HG03066 (cell line): ENCODE results near the gene GABARAP.

Source experiments
- ATAC-seq: cut with Tn5 transposase; IDR thresholded peaks from one replicate; pipeline ENCODE4 v1.9.1; 2021; ENCODE audit warnings: low read depth; ENCODE audit not compliant: unreplicated experiment

Gene GABARAP

DNA sequence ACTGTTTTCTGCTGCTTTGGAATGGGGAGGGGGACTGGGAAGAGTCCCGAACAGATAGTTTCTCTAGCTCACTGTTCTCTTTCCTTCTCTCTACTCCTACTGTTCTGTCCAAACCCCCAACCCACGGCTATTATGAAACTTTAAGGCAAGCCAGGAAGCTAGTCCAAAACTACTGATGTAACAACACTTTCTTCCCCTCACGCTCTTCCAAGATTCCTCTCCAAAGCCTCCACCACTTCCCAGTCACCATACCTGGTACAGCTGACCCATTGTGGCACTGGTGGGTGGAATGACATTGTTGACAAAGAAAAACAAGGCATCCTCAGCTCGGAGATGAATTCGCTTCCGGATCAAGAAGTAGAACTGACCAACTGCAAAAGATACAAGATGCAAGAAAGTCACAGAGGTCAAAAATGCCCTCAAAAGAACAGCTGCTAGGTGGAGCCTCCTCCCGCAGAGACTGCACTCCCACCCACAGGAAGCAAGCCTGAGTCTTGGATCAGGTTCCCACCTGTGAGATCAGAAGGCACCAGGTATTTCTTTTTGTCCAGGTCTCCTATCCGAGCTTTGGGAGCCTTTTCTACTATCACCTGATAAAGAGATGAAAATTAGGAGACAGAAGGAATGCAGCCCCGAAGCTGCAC is 1.0 kb downstream of the GABARAP start:
- ATAC-seq = no peak

DNA sequence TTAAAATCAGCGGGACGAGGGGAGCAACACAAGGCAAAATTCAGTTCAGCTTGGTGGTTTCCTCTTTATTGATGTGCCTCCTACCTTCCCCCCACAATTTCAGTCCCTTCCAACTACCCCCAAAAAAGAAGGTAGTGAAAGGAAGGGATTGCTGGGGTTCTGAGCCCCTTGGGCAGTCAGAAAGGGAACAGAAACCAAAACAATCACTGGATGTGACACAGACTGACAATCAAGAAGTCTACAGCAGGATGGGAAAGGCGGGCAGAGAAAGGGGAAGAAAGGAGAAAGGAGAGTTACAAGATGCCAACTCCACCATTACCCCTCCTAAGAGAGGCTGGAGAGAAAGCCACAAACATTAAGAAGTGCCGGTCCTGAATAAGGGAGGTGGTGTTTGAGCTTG is 1.9 kb downstream of the GABARAP start:
- ATAC-seq = no peak

DNA sequence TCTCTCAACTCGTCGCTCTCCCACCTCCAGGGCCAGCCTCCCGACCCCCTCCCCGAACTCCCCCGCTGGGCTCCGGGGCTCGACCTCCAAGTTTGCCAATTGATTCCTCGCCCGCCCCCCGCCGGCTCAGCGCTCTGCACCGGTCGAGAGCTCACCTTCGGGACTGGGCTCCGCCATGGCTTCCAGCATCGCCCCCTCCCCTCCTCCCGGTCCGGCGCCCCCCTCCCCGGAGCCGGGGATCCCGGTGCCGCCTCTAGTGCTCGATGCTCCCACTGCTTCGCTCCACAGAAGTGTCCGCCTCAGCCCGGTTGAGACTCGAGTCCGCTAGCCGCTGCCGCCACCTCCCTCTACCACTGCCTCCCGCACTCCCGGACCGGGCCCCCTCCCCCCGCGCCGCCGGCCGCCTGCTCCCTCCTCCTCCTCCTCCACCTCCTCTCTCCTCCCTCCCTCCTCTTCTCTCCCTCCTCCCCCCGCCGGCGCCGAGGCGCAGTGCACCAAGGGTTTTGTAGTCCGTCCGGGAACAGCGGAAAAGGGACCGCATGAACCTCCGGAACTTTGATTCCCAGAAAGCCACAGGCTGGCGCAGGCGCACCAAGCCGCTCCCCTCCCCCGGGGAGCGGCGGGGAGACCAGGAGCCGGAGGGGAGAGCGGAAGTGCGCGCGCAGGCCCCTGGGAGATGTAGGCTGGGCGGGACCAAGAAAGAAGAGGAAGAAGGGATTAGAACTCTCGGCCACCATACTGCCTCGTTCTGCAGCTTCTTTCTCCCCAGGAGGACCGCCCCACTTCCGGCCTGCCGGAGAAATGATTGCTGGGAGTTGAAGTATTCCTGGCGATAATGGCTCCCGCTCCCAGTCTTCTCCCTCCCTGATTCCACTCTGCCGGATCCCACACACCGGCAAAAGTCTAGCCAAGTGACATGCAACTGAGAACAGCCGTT is 2.9 kb downstream of the GABARAP start, which contains the start of gene PHF23:
Gene PHF23, minus strand, starts transcription at position 367 of the 937 bp plus-strand sequence. Its CDS starts 178 bp downstream, at position 189.
- peak; percentile 46 for ATAC-seq

- ATAC-seq = no peak
These were observed 3.7 kb downstream of the GABARAP start for GRCh38 chr17:7238420-7239090.

DNA sequence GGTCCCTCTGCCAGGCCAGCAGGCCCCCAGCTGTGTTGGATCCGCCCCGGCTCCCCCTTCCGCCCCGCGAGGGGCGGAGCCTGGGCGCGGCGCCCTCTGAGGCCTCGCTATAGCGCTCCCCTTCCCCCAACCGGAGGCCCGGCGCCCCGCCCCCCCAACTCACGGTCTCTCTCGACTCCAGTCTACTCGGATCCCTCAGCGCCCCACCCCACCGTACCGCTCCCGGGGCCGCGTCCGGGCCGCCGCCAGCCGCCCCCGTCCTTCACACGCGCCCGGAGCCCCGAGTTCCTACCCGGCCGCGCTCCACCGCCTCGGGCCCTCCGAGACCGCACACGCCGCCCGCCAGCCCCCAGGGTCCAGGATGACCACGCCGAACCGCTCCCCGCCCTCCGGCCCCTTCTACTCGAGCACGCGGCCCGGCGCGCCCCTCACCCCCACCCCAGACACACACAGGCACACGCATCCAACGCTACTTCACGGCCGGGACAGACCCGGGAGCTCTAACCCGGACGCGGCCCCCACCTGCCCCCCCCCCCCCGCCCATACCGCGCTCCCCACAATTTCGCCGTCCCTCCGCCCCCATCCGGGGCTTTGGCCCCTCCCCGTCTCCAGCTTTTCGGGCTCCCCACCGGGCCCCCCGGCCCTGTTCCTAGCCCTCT is 4.4 kb downstream of the GABARAP start:
- no peak for ATAC-seq

DNA sequence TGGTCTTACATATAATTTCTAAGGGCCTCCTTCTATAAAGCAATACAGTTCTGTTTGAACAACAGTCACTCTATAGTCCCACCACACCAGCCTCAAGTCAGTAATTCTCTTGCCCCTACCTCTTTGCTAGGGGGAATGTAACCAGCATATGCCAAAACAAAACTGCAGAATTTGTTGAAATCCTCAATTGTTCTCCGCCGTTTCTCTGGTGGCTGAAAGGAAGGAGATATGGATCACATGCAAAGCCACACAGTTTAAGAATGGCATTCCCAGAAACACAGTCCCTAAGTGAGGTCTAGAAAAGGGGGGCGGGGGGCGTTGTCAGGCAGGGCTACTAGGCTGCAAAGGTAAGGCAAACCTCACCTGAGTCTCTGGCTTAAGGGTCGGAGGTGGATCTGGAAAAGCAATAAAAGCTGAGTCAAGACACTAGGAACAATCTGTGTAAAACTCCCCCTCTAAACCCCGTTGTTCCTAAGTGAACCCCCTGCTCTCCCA is 4.9 kb downstream of the GABARAP start:
- no peak for ATAC-seq

GRCh38 chr17:7236808-7237207 is 5.4 kb downstream of the GABARAP start:
- no peak for ATAC-seq

GRCh38 chr17:7235693-7236665 is 6.3 kb downstream of the GABARAP start:
- no peak for ATAC-seq

DNA sequence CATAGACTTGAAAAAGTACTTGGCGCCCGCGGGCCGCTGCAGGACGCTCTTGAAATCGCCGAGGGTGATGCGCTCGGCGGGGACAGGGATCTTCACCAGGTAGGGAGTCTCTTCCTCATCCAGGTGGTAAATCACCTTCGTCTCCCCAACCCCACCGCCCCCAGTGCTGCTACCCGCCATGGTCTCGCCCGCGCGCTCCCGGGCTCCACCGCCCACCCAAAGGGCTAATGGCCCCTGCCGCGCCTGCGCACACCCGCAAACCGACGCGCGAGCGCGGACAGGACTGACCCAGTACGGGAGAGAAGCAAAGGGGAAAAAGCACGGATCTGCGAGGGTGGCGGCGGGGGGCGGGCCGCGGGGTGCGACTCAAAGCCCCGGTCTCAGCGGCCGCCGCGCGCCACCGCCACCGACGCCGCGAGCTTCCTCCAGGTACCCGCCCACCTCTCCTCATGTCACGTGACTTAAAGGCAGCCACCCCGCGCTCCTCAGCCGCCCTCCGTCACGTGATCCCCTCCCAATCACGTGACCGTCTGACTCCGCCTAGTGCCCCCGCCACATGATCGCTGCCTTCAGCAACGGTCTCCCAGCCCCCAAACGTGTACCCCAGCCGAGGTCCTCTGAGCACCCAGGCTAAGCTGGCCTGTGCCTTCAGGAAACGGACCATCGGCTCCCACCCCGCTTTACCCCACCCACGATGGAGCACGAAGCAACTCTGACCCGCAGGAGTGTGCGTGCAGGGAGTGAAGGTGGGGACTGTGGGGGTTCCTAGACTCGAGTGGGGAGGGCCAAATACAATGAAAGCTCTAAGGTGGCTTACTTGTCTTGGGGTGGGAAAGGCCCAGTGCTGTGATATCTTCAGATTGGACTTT is 7.9 kb downstream of the GABARAP start, which contains the start of gene DVL2:
Gene DVL2, minus strand, starts transcription at position 435 of the 869 bp plus-strand sequence. Its CDS starts 255 bp downstream, at position 180.
- ATAC-seq = peak; percentile 46

GRCh38 chr17:7233701-7234082 is 8.6 kb downstream of the GABARAP start:
- no peak for ATAC-seq

DNA sequence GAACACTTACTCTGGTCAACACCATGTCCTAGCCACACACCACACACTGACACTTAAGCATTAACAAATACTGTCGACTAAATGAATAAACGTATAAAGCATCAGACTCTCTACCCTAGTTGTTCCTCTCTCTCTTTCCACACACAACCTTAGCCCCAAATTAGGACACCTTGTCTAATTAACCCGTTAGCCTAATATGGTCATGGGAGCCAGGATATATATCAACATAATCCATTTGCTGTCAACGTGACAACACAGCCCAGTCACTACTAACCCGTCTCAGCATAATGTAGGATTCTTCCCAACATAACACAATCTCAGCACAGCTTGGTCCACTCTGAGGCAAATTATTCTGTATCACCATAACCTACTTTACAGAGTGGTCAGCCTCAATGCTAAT is 10.1 kb downstream of the GABARAP start:
- no peak for ATAC-seq

DNA sequence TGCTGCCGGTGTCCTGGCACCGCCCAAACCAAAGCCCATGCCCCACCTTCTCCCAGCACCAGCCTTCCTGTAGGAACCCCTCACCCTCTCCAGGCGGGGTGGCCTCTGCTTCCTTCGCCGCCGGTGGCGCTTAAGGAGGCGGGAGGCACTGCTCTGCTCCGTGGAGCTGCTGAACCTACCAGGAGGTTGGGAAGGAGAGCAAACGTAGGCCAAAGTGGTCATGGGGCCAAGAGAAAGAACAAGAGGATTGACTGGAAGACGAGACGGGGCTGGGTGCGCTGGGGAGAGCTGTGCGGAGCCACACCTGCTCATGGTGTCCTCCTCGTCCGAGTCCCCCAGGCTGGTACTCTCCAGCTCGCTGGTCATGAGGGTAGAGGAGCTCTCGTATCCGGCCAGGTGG is 12.7 kb downstream of the GABARAP start:
- ATAC-seq = no peak

DNA sequence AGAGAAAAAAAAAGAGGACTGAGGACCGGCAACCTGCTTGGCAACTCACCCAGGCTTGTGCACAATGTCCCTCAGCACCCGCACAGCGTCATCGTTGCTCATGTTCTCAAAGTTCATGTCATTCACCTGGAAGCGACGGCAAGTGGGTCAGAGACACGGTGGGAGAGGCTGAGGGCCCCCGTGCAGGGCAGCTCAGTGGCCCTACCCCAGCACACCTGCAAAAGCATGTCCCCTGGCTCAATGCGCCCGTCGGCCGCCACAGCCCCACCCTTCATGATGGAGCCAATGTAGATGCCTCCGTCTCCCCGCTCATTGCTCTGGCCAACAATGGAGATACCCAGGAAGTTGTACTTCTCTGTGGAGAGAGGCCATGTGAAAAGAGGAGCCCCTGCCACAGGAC is 13.3 kb downstream of the GABARAP start:
- no peak for ATAC-seq

- no peak for ATAC-seq
These were observed 15.2 kb downstream of the GABARAP start for GRCh38 chr17:7226721-7227710.

DNA sequence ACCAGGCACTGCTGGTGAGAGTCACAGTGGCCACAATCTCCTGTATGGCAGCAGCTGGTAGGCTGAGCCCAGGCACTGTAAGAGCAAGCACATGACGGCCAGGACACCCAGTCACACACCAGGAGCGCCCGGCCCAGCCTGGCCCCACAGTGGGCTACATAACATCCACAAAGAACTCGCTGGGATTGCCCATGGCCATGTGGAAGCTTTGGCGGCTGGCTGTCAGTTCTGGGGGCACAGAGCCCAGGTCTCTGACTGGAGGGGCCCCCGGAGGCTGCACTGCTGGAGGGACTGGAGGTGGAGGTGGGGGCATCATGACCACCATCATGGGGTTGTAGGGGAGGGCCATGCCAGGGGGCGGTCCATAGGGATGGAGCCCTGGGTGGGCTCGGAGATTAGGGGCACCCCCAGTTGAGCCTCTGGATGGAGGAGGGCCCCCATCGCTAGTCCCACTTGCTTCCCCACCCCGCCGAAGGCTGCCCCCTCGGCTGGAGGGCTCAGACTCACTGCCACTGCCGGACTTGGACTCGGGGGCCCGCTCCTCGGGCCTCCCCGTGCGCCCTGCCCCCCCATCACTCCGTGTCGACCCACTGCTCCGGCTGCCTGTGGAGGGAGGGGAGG is 16.4 kb downstream of the GABARAP start:
- no peak for ATAC-seq

DNA sequence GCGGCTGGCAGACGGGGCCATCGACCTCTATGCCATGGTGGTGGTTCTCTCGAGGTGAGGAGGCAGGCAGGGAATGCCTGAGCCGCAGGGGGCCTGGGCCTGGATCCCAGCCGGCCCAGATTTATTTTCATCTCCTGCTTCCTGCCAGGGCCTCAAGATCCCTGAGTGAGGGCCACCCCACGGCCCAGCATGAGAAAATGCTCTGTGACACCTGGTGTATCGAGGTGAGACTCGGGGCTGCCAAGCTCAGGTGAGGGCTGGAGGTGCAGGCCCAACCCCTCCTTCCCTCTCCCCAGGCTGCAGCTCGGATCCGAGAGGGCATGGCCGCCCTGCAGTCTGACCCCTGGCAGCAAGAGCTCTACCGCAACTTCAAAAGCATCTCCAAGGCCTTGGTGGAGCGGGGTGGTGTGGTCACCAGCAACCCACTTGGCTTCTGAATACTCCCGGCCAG is 17.6 kb downstream of the GABARAP start:
- ATAC-seq = no peak

DNA sequence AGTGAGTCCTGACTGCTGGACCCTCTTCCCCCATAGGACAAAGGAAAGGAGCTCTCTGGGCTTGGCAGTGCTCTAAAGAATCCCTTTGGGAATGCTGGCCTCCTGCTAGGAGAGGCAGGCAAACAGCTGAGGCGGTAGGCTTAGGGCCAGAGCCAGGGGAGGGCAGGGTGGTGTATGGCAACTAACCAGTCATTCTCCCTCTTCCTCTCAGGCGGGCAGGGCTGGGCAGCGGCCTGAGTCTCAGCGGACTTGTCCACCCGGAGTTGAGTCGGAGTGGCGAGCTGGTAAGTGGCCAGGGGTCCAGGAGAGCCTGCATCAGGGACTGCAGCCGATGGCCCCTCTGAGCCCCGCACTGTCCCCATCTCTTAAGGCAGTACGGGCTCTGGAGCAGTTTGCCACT is 18.1 kb downstream of the GABARAP start:
- ATAC-seq = no peak
